HepG2 (cell line): Measurements from ENCODE around the gene TIMM10. TPM values are rescaled to one million over a fixed set of nuclear protein-coding genes. Genes with fewer than 3 reads are reported as not detected.

Experiments used
- ATM ChIP-seq: fragments of 450-650 bp; IDR thresholded peaks from 2 replicates; pipeline ENCODE4 v1.7.1; 2017; ENCODE audit warnings: mild to moderate bottlenecking, borderline replicate concordance
- ESRRA ChIP-seq: sonication (generic); formaldehyde crosslinking; IDR thresholded peaks from 2 replicates; pipeline ENCODE4 v1.5.1; 2020; ENCODE audit warnings: mild to moderate bottlenecking, low read depth, missing genetic modification reagents
- FOSL2 ChIP-seq: sonication (generic); formaldehyde crosslinking; IDR thresholded peaks from 2 replicates; pipeline ENCODE4 v1.4.0; 2020; ENCODE audit warnings: missing genetic modification reagents
- GRHL1 ChIP-seq: sonication (generic); formaldehyde crosslinking; conservative IDR thresholded peaks from 2 replicates; pipeline ENCODE4 v1.8.0; 2022; ENCODE audit warnings: missing genetic modification reagents
- GZF1 ChIP-seq: sonication (generic); formaldehyde crosslinking; IDR thresholded peaks from 2 replicates; pipeline ENCODE4 v1.5.1; 2020; ENCODE audit warnings: mild to moderate bottlenecking, missing genetic modification reagents
- HOXA9 ChIP-seq: sonication (generic); formaldehyde crosslinking; IDR thresholded peaks from 2 replicates; pipeline ENCODE4 v1.8.1; 2022; ENCODE audit warnings: missing genetic modification reagents, mild to moderate bottlenecking, moderate library complexity, borderline replicate concordance
- MEIS2 ChIP-seq: sonication (generic); formaldehyde crosslinking; IDR thresholded peaks from 2 replicates; pipeline ENCODE4 v1.9.0; 2021; ENCODE audit warnings: mild to moderate bottlenecking, missing genetic modification reagents
- SIN3B ChIP-seq: fragments of 150-350 bp; IDR thresholded peaks from 2 replicates; pipeline ENCODE4 v1.6.1; 2014; ENCODE audit warnings: low read length
- TEAD2 ChIP-seq: sonication (generic); formaldehyde crosslinking; IDR thresholded peaks from 2 replicates; pipeline ENCODE4 v1.9.0; 2021; ENCODE audit warnings: missing genetic modification reagents
- TFDP1 ChIP-seq: IDR thresholded peaks from 2 replicates; pipeline ENCODE4 v1.6.1; 2016; ENCODE audit warnings: missing compliant biosample characterization, missing genetic modification reagents, borderline replicate concordance
- TRIM22 ChIP-seq: fragments of 450-650 bp; IDR thresholded peaks from 2 replicates; pipeline ENCODE4 v1.6.1; 2017
- U2AF1 ChIP-seq: fragments of 200-400 bp; formaldehyde crosslinking; optimal IDR thresholded peaks from 2 replicates; pipeline ENCODE3; 2017; ENCODE audit warnings: mild to moderate bottlenecking, low read depth, low read length
- U2AF2 ChIP-seq: fragments of 200-400 bp; formaldehyde crosslinking; IDR thresholded peaks from 2 replicates; pipeline ENCODE4 v1.6.1; 2017; ENCODE audit warnings: low read depth, mild to moderate bottlenecking, low read length
- XBP1 ChIP-seq: sonication (generic); formaldehyde crosslinking; IDR thresholded peaks from 2 replicates; pipeline ENCODE4 v1.5.0; 2020; ENCODE audit warnings: missing genetic modification reagents
- ZBTB14 ChIP-seq: sonication (generic); formaldehyde crosslinking; IDR thresholded peaks from 2 replicates; pipeline ENCODE4 v1.4.0; 2020; ENCODE audit warnings: missing genetic modification reagents
- ZBTB21 ChIP-seq: sonication (generic); formaldehyde crosslinking; IDR thresholded peaks from 2 replicates; pipeline ENCODE4 v1.4.0; 2020; ENCODE audit warnings: missing genetic modification reagents
- ZNF335 ChIP-seq: sonication (generic); formaldehyde crosslinking; IDR thresholded peaks from 2 replicates; pipeline ENCODE4 v1.4.0; 2020; ENCODE audit warnings: missing genetic modification reagents
- ZNF460 ChIP-seq: sonication (generic); formaldehyde crosslinking; IDR thresholded peaks from 2 replicates; pipeline ENCODE4 v1.5.1; 2020; ENCODE audit warnings: missing genetic modification reagents, mild to moderate bottlenecking, borderline replicate concordance
- ZNF496 ChIP-seq: sonication (generic); formaldehyde crosslinking; IDR thresholded peaks from 2 replicates; pipeline ENCODE4 v1.8.1; 2023; ENCODE audit warnings: mild to moderate bottlenecking, moderate library complexity, missing genetic modification reagents; ENCODE audit not compliant: insufficient replicate concordance
- ZNF512 ChIP-seq: sonication (generic); formaldehyde crosslinking; IDR thresholded peaks from 2 replicates; pipeline ENCODE4 v1.4.0; 2020; ENCODE audit warnings: mild to moderate bottlenecking, missing genetic modification reagents
- polyA plus RNA-seq, 8 experiments: library from polyadenylated mRNA; depleted of rRNA in 3 of 8; stranded (reverse) in 7 of 8; unstranded in 1 of 8; fragments of >200 nt; fragmentation: Illumina TruSeq in 4 of 8; extraction: Trizol in 4 of 8; gene quantifications; 2 replicates each; pipeline versions ENCODE4 v1.2.1 to v1.2.3, GENCODE V29; 2011 to 2016; ENCODE audit warnings: low read depth in 4 of 8, missing spikeins in 1 of 8, mixed read lengths in 1 of 8; ENCODE audit not compliant: insufficient read depth in 1 of 8
- total RNA-seq, 5 experiments: library from RNA; depleted of rRNA; stranded (reverse); fragments of >200 nt; fragmentation: Illumina TruSeq; extraction: Trizol; gene quantifications; 2 replicates each; pipeline ENCODE4 v1.2.3, GENCODE V29; 2016; ENCODE audit warnings: low read depth in 1 of 5
- TF ChIP-seq, protein P1 (sequence below): sonication (generic); formaldehyde crosslinking; IDR thresholded peaks from 2 replicates; pipeline ENCODE4 v1.5.1; 2020; ENCODE audit warnings: missing genetic modification reagents, mild to moderate bottlenecking, borderline replicate concordance

TIMM10 gene
- total and polyA plus RNA-seq, 2 of the 13 experiments (the other 11 are each of a cell fraction or from before 2014, with no cell fraction given): 67.8 to 82.2 TPM

DNA sequence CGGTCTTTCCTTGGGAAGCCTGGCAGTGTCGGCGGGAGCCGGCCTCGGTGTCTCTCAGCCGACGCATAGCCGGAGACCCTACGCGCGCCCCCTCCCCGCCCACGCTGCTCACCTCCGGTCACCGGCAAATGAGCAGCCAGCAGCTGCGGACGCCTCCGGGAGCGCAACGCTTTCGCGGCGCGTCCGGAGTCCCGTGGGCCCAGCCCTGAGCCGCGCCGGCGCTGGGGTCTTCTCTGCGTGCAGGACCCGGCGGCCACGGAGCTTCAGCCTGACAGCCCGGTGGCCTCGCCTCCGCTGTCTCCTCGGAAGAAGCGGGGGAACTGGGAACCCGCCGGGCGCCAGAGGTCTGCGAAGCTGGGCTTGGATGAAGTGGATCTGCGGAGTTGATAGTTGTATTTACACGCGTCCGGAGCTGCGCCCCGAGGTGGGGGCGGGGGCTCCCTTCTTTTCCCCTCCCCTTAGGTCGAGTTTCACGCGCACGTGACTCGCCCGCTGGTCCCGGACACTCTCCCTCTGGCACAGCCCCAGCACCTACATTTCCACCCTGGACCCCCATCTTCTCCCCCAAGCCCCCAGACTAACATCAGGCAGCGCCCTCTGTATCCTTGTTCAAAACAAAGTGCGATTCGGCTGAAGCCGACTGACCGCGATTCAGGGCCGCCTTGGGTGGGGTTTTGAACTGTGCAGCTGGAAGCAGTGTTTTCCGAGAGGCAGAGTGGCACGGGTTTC lies 15.1 kb downstream of the TIMM10 start, which contains the start of gene SLC43A1 (continued):
- TF ChIP-seq ZBTB21 (CRISPR knock-in tag): no peak
- no peak for TF ChIP-seq TEAD2 (CRISPR knock-in tag)
- TF ChIP-seq ATM: no peak
- TF ChIP-seq ZBTB14 (CRISPR knock-in tag): peak; percentile 39; the same call in 1 of the 2 replicates
- TF ChIP-seq ZNF512 (CRISPR knock-in tag): no peak; the same call in 1 of the 2 replicates
- TF ChIP-seq SIN3B: no peak
- TF ChIP-seq U2AF2: no peak
- peak; percentile 31; the same call in 1 of the 2 replicates for TF ChIP-seq FOSL2 (CRISPR knock-in tag)
- TF ChIP-seq ZNF496: no peak
- 0 out of 2 replicates have a peak, but pooled peaks have one; percentile 10 for TF ChIP-seq TFDP1 (CRISPR knock-in tag)
- no peak for TF ChIP-seq U2AF1
- no peak for TF ChIP-seq ZNF460 (CRISPR knock-in tag)
- TF ChIP-seq MEIS2 (CRISPR knock-in tag): no peak; the same call in 1 of the 2 replicates
- TF ChIP-seq GRHL1 (CRISPR knock-in tag): no peak
- TF ChIP-seq XBP1 (CRISPR knock-in tag): no peak; the same call in 1 of the 2 replicates
- TF ChIP-seq, protein P1, sequence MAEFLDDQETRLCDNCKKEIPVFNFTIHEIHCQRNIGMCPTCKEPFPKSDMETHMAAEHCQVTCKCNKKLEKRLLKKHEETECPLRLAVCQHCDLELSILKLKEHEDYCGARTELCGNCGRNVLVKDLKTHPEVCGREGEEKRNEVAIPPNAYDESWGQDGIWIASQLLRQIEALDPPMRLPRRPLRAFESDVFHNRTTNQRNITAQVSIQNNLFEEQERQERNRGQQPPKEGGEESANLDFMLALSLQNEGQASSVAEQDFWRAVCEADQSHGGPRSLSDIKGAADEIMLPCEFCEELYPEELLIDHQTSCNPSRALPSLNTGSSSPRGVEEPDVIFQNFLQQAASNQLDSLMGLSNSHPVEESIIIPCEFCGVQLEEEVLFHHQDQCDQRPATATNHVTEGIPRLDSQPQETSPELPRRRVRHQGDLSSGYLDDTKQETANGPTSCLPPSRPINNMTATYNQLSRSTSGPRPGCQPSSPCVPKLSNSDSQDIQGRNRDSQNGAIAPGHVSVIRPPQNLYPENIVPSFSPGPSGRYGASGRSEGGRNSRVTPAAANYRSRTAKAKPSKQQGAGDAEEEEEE (CRISPR knock-in tag): peak; percentile 28; the same call in 1 of the 2 replicates
- TF ChIP-seq TRIM22: no peak
- no peak for TF ChIP-seq GZF1 (CRISPR knock-in tag)
- no peak for TF ChIP-seq ZNF335
- TF ChIP-seq HOXA9 (CRISPR knock-in tag): no peak
- peak; percentile 14; the same call in 1 of the 2 replicates for TF ChIP-seq ESRRA (CRISPR knock-in tag)
